Adipose tissue (tissue), 3 donors: ENCODE measurements around the gene GUCY1A2. TPM values are rescaled to one million over a fixed set of nuclear protein-coding genes. Genes with fewer than 3 reads are reported as not detected.

Experiments used
- H3K27ac ChIP-seq: one replicate; pipeline ENCODE4 v1.5.1; 2013; ENCODE audit warnings: low read depth, low read length
- WGBS, 3 donors: extraction: QIAGEN DNeasy Blood & Tissue Kit; methylation state at CpG; one replicate each; pipeline ENCODE4 v1.1.7; 2013; 5-methylcytosine and 5-hydroxymethylcytosine counted together
- polyA plus RNA-seq, 3 donors: library from polyadenylated mRNA; stranded (reverse); fragments of 200-250 nt; gene quantifications; one replicate each; pipeline ENCODE4 v1.2.3, GENCODE V29; 2013
- donor health status: healthy with polysubstance abuse.
- donor health status: Bipolar disorder and iron deficiency.
- donor health status: healthy.

The GUCY1A2 gene
- polyA plus RNA-seq, 3 donors = 1.1 to 2.1 (median 1.3) TPM

GRCh38 chr11:106624377-106624776, 393.9 kb downstream of the GUCY1A2 start:
- no peak overlapping the region for H3K27ac ChIP-seq
- WGBS, 3 donors = 63 to 76% (median 70%) methylated on average over 3 of the region's 3 CpGs
